ENCODE results near the gene B4GALT6. TPM values are rescaled to one million over a fixed set of nuclear protein-coding genes. Genes with fewer than 3 reads are reported as not detected.

Gene B4GALT6
- total and polyA plus RNA-seq, 2 of the 13 experiments (the other 11 are each of a cell fraction or from before 2014, with no cell fraction given) = 1.9 to 3.3 TPM

DNA sequence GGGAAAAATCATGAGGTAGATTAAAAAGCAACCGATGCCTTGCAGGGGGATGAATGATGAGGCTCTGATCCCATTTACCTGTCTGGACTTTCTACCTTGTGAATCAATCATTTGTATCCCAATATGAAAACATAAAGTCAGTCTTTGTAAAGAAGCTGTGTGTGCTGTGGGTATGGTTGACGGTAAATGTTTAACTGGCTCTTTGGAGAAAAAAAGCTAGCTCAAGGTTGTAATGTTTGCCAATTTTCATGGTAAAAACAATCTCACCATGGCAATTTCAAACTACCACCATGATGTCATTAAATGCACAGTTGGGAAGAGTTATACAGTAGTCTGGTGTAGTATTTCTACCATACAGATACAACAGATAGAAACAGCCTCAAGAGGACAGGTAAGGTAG lies 78.1 kb downstream of the B4GALT6 start (continued):
- TF ChIP-seq ZNF615 (CRISPR knock-in tag; IDR thresholded peaks at IDR 0.05; ENCODE audit: borderline replicate concordance) (no peak), POLR2A (IDR thresholded peaks at IDR 0.05; ENCODE audit: insufficient read depth in 1 of 2, low read depth in 2 of 2, low read length in 2 of 2) (no peak), NR2F6 (IDR thresholded peaks at IDR 0.05) (no peak), NR2F6 (CRISPR knock-in tag; IDR thresholded peaks at IDR 0.05) (0 out of 2 replicates have a peak, but pooled peaks have one; percentile 9), HNRNPL (IDR thresholded peaks at IDR 0.05; ENCODE audit: low read depth, low read length) (no peak), ZNF44 (CRISPR knock-in tag; IDR thresholded peaks at IDR 0.05) (no peak), CREM (IDR thresholded peaks at IDR 0.05) (peak; percentile 44; the same call in 1 of the 2 replicates), CREM (CRISPR knock-in tag; IDR thresholded peaks at IDR 0.05) (no peak), THYN1 (CRISPR knock-in tag; IDR thresholded peaks at IDR 0.05; ENCODE audit: borderline replicate concordance, low read depth) (no peak), ZFY (CRISPR knock-in tag; IDR thresholded peaks at IDR 0.05) (no peak), SAP130 (CRISPR knock-in tag; IDR thresholded peaks at IDR 0.05; ENCODE audit: low read depth) (peak; percentile 53), XBP1 (CRISPR knock-in tag; IDR thresholded peaks at IDR 0.05) (no peak), GZF1 (CRISPR knock-in tag; IDR thresholded peaks at IDR 0.05) (no peak), PLRG1 (conservative IDR thresholded peaks at IDR 0.05) (no peak), ERF (CRISPR knock-in tag; IDR thresholded peaks at IDR 0.05) (no peak), ZNF747 (CRISPR knock-in tag; IDR thresholded peaks at IDR 0.05; ENCODE audit: borderline replicate concordance) (no peak), KLF15 (CRISPR knock-in tag; IDR thresholded peaks at IDR 0.05; ENCODE audit: borderline replicate concordance) (no peak), ZKSCAN5 (CRISPR knock-in tag; IDR thresholded peaks at IDR 0.05) (no peak), SALL1 (CRISPR knock-in tag; IDR thresholded peaks at IDR 0.05) (peak; percentile 50; the same call in 1 of the 2 replicates)
- TF ChIP-seq, protein P1, sequence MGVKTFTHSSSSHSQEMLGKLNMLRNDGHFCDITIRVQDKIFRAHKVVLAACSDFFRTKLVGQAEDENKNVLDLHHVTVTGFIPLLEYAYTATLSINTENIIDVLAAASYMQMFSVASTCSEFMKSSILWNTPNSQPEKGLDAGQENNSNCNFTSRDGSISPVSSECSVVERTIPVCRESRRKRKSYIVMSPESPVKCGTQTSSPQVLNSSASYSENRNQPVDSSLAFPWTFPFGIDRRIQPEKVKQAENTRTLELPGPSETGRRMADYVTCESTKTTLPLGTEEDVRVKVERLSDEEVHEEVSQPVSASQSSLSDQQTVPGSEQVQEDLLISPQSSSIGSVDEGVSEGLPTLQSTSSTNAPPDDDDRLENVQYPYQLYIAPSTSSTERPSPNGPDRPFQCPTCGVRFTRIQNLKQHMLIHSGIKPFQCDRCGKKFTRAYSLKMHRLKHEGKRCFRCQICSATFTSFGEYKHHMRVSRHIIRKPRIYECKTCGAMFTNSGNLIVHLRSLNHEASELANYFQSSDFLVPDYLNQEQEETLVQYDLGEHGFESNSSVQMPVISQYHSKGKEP (CRISPR knock-in tag; IDR thresholded peaks at IDR 0.05) = no peak
- TF ChIP-seq, protein P2, sequence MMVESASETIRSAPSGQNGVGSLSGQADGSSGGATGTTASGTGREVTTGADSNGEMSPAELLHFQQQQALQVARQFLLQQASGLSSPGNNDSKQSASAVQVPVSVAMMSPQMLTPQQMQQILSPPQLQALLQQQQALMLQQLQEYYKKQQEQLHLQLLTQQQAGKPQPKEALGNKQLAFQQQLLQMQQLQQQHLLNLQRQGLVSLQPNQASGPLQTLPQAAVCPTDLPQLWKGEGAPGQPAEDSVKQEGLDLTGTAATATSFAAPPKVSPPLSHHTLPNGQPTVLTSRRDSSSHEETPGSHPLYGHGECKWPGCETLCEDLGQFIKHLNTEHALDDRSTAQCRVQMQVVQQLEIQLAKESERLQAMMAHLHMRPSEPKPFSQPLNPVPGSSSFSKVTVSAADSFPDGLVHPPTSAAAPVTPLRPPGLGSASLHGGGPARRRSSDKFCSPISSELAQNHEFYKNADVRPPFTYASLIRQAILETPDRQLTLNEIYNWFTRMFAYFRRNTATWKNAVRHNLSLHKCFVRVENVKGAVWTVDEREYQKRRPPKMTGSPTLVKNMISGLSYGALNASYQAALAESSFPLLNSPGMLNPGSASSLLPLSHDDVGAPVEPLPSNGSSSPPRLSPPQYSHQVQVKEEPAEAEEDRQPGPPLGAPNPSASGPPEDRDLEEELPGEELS (CRISPR knock-in tag; IDR thresholded peaks at IDR 0.05) = peak; percentile 50
- TF ChIP-seq, protein P3, sequence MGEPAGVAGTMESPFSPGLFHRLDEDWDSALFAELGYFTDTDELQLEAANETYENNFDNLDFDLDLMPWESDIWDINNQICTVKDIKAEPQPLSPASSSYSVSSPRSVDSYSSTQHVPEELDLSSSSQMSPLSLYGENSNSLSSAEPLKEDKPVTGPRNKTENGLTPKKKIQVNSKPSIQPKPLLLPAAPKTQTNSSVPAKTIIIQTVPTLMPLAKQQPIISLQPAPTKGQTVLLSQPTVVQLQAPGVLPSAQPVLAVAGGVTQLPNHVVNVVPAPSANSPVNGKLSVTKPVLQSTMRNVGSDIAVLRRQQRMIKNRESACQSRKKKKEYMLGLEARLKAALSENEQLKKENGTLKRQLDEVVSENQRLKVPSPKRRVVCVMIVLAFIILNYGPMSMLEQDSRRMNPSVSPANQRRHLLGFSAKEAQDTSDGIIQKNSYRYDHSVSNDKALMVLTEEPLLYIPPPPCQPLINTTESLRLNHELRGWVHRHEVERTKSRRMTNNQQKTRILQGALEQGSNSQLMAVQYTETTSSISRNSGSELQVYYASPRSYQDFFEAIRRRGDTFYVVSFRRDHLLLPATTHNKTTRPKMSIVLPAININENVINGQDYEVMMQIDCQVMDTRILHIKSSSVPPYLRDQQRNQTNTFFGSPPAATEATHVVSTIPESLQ (CRISPR knock-in tag; conservative IDR thresholded peaks at IDR 0.05) = no peak
- TF ChIP-seq, protein P4, sequence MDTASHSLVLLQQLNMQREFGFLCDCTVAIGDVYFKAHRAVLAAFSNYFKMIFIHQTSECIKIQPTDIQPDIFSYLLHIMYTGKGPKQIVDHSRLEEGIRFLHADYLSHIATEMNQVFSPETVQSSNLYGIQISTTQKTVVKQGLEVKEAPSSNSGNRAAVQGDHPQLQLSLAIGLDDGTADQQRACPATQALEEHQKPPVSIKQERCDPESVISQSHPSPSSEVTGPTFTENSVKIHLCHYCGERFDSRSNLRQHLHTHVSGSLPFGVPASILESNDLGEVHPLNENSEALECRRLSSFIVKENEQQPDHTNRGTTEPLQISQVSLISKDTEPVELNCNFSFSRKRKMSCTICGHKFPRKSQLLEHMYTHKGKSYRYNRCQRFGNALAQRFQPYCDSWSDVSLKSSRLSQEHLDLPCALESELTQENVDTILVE (CRISPR knock-in tag; IDR thresholded peaks at IDR 0.05) = 0 out of 2 replicates have a peak, but pooled peaks have one; percentile 47
- TF ChIP-seq, protein P5, sequence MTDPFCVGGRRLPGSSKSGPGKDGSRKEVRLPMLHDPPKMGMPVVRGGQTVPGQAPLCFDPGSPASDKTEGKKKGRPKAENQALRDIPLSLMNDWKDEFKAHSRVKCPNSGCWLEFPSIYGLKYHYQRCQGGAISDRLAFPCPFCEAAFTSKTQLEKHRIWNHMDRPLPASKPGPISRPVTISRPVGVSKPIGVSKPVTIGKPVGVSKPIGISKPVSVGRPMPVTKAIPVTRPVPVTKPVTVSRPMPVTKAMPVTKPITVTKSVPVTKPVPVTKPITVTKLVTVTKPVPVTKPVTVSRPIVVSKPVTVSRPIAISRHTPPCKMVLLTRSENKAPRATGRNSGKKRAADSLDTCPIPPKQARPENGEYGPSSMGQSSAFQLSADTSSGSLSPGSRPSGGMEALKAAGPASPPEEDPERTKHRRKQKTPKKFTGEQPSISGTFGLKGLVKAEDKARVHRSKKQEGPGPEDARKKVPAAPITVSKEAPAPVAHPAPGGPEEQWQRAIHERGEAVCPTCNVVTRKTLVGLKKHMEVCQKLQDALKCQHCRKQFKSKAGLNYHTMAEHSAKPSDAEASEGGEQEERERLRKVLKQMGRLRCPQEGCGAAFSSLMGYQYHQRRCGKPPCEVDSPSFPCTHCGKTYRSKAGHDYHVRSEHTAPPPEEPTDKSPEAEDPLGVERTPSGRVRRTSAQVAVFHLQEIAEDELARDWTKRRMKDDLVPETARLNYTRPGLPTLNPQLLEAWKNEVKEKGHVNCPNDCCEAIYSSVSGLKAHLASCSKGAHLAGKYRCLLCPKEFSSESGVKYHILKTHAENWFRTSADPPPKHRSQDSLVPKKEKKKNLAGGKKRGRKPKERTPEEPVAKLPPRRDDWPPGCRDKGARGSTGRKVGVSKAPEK (CRISPR knock-in tag; IDR thresholded peaks at IDR 0.05; ENCODE audit: borderline replicate concordance) = no peak

Measured in HepG2 (cell line).